ENCODE measurements around the gene JARID2.

DNA sequence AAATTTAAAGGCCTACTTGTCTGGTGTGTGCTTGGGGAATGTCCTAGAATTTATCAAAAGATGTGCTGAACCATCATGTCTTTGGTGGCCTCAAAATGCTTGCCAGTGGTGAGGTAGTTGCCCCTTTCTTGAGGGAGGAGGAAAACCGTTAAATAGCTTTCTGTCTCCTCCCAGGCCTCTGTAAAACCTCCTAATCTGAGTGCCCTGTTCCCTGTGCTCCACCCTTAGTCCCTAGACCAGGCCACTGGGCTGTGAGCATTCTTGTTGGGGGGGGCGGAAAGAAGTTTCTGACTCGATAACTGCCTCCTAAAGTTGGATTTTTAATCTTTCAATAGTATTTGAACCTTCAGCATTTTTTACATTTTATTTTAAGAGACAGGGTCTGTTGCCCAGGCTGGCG is 23.1 kb downstream of the JARID2 start:
- TF ChIP-seq CTCF (IDR thresholded peaks at IDR 0.05; ENCODE audit: low read length) (no peak), EZH2 (IDR thresholded peaks at IDR 0.05; ENCODE audit: borderline replicate concordance, low read length) (no peak)

Measured in OCI-LY1 (cell line).